ENCODE measurements around the gene PCDHA5. TPM values are rescaled to one million over a fixed set of nuclear protein-coding genes. Genes with fewer than 3 reads are reported as not detected.
A peak's percentile ranks its signal among the peaks of the same experiment; 100 is the strongest.
"Not testable (repeated sequence)": the region's sequence is repeated elsewhere in the genome, so short reads cannot be mapped to it uniquely, and the experiment has no call there.

Gene PCDHA5
- total RNA-seq, 1 experiment from 2014 or later: 0.33 TPM

- no CpG with 5 or more reads among the region's 29 CpGs for WGBS (ENCODE audit: extremely low coverage, insufficient read length, low lambda C conversion rate)
- Histone ChIP-seq H3K79me1 (ENCODE audit: insufficient read depth, low read depth, low read length, poor library complexity, severe bottlenecking) (no peaks in the 10 kb centered on the region), H3K4ac (ENCODE audit: low read depth, low read length) (no peak within 1 kb of the TSS), H3K56ac (ENCODE audit: insufficient read length, low read depth, low read length) (no peak within 1 kb of the TSS), H4K91ac (ENCODE audit: insufficient read length, low read depth, low read length) (no peak within 1 kb of the TSS), H2AFZ (ENCODE audit: low read length) (no peak within 1 kb of the TSS), H3K23me2 (ENCODE audit: insufficient read length, low read depth, low read length, poor library complexity, severe bottlenecking) (no peaks in the 10 kb centered on the region), H4K5ac (ENCODE audit: insufficient read length, low read depth, low read length) (no peak within 1 kb of the TSS), H3K14ac (ENCODE audit: insufficient read depth, low read length) (no peak within 1 kb of the TSS), H3K4me1 (ENCODE audit: insufficient read depth, low read length) (no peaks in the 10 kb centered on the region), H4K20me1 (ENCODE audit: control insufficient read depth, insufficient read depth, insufficient read length) (no peaks in the 10 kb centered on the region), H3K9me3 (ENCODE audit: control insufficient read depth, low read depth, low read length) (peaks cover 9% of the 10 kb centered on the region), H3K79me2 (ENCODE audit: insufficient read depth, low read length) (no peaks in the 10 kb centered on the region), H3K9ac (ENCODE audit: extremely low read depth, insufficient read length, low read length) (no peak within 1 kb of the TSS), H2BK5ac (ENCODE audit: insufficient read length, low read length) (no peak within 1 kb of the TSS), H3K18ac (ENCODE audit: insufficient read length, low read depth, low read length) (no peak within 1 kb of the TSS), H3T11ph (ENCODE audit: low read length) (no peak within 1 kb of the TSS), H3K23ac (ENCODE audit: insufficient read length, low read depth, low read length) (no peak within 1 kb of the TSS), H3K4me2 (ENCODE audit: insufficient read depth, insufficient read length, low read length) (no peak within 1 kb of the TSS), H3K27me3 (ENCODE audit: insufficient read depth, low read length) (no peaks in the 10 kb centered on the region), H2BK12ac (ENCODE audit: insufficient read length, low read depth, low read length) (no peak within 1 kb of the TSS), H2BK20ac (ENCODE audit: low read depth, low read length, poor library complexity, severe bottlenecking) (no peak within 1 kb of the TSS), H2AK5ac (ENCODE audit: insufficient read length, low read length) (no peak within 1 kb of the TSS), H4K8ac (replicated peaks; ENCODE audit: insufficient read length, low read depth, low read length) (no peak within 1 kb of the TSS), H3K27ac (ENCODE audit: insufficient read length, low read depth, low read length) (no peak within 1 kb of the TSS), H2BK120ac (ENCODE audit: low read depth, low read length, poor library complexity, severe bottlenecking) (no peak within 1 kb of the TSS), H2BK15ac (ENCODE audit: low read depth, low read length) (no peak within 1 kb of the TSS)
- Mint-ChIP-seq H3K27ac (no peak within 1 kb of the TSS), H3K36me3 (ENCODE audit: insufficient read depth in 1 of 3, low read depth in 3 of 3) (peaks cover 11 to 19% (median 18%) of the 10 kb centered on the region in 3 experiments), H3K4me3 (no peak within 1 kb of the TSS; a peak in 1 of 5 replicates), H3K27me3 (ENCODE audit: low read depth) (no peaks in the 10 kb centered on the region), H3K9me3 (peaks cover 74 to 76% of the 10 kb centered on the region in 2 experiments), H3K4me1 (peaks cover 0 to 2% of the 10 kb centered on the region in 2 experiments; a peak in 1 of 4 replicates)
- TF ChIP-seq CTCF (conservative IDR thresholded peaks at IDR 0.05): peak; percentile 64
- DNase-seq: no peak
Measured at GRCh38 chr5:140785905-140786686, 35.3 kb upstream of the PCDHA5 start, which contains the start of gene PCDHA1. PCDHA1 (plus strand) TSS chr5:140786140.

GRCh38 chr5:140787422-140787821, 34.0 kb upstream of the PCDHA5 start:
- not testable (repeated sequence) for H4K8ac ChIP-seq (replicated peaks; ENCODE audit: insufficient read length, low read depth, low read length); H2BK120ac ChIP-seq (ENCODE audit: low read depth, low read length, poor library complexity, severe bottlenecking); H3K27me3 Mint-ChIP-seq (ENCODE audit: low read depth); H3T11ph ChIP-seq (ENCODE audit: low read length); H3K79me1 ChIP-seq (ENCODE audit: insufficient read depth, low read depth, low read length, poor library complexity, severe bottlenecking); DNase-seq; H3K14ac ChIP-seq (ENCODE audit: insufficient read depth, low read length); H2BK20ac ChIP-seq (ENCODE audit: low read depth, low read length, poor library complexity, severe bottlenecking); H2BK5ac ChIP-seq (ENCODE audit: insufficient read length, low read length); H3K18ac ChIP-seq (ENCODE audit: insufficient read length, low read depth, low read length); H3K4me1 ChIP-seq (ENCODE audit: insufficient read depth, low read length); H2BK12ac ChIP-seq (ENCODE audit: insufficient read length, low read depth, low read length); H3K9me3 ChIP-seq (ENCODE audit: control insufficient read depth, low read depth, low read length); H4K91ac ChIP-seq (ENCODE audit: insufficient read length, low read depth, low read length); H3K9ac ChIP-seq (ENCODE audit: extremely low read depth, insufficient read length, low read length); H2BK15ac ChIP-seq (ENCODE audit: low read depth, low read length); H3K23ac ChIP-seq (ENCODE audit: insufficient read length, low read depth, low read length); H3K4me2 ChIP-seq (ENCODE audit: insufficient read depth, insufficient read length, low read length); H3K27ac ChIP-seq (ENCODE audit: insufficient read length, low read depth, low read length); H4K20me1 ChIP-seq (ENCODE audit: control insufficient read depth, insufficient read depth, insufficient read length); H3K23me2 ChIP-seq (ENCODE audit: insufficient read length, low read depth, low read length, poor library complexity, severe bottlenecking); H3K4ac ChIP-seq (ENCODE audit: low read depth, low read length); H3K4me3 Mint-ChIP-seq; H4K5ac ChIP-seq (ENCODE audit: insufficient read length, low read depth, low read length); H2AK5ac ChIP-seq (ENCODE audit: insufficient read length, low read length); H3K27me3 ChIP-seq (ENCODE audit: insufficient read depth, low read length); H3K79me2 ChIP-seq (ENCODE audit: insufficient read depth, low read length); H3K56ac ChIP-seq (ENCODE audit: insufficient read length, low read depth, low read length); H3K4me1 Mint-ChIP-seq; H2AFZ ChIP-seq (ENCODE audit: low read length); H3K27ac Mint-ChIP-seq
- WGBS (ENCODE audit: extremely low coverage, insufficient read length, low lambda C conversion rate): no CpG with 5 or more reads among the region's 44 CpGs
- Mint-ChIP-seq H3K36me3 (ENCODE audit: insufficient read depth in 1 of 3, low read depth in 3 of 3) (peaks cover 11 to 19% (median 17%) of the 10 kb centered on the region in 3 experiments), H3K9me3 (peaks cover 69 to 73% of the 10 kb centered on the region in 2 experiments)

Data from H9 (cell line).